Tongue (tissue), 2 donors: ENCODE data around the gene TMEM115. TPM values are rescaled to one million over a fixed set of nuclear protein-coding genes. Genes with fewer than 3 reads are reported as not detected.
"Not testable (repeated sequence)": the region's sequence is repeated elsewhere in the genome, so short reads cannot be mapped to it uniquely, and the experiment has no call there.

Experiments used
- DNase-seq: peaks from one replicate; pipeline ENCODE4 v3.0.0-alpha.2; 2015
- total RNA-seq: library from RNA; depleted of rRNA; stranded (reverse); fragments of >200 nt; gene quantifications from one replicate; pipeline ENCODE4 v1.2.3, GENCODE V29; 2014

TMEM115 gene
- total RNA-seq, 1 donor from 2014 or later = 30.4 TPM

DNA sequence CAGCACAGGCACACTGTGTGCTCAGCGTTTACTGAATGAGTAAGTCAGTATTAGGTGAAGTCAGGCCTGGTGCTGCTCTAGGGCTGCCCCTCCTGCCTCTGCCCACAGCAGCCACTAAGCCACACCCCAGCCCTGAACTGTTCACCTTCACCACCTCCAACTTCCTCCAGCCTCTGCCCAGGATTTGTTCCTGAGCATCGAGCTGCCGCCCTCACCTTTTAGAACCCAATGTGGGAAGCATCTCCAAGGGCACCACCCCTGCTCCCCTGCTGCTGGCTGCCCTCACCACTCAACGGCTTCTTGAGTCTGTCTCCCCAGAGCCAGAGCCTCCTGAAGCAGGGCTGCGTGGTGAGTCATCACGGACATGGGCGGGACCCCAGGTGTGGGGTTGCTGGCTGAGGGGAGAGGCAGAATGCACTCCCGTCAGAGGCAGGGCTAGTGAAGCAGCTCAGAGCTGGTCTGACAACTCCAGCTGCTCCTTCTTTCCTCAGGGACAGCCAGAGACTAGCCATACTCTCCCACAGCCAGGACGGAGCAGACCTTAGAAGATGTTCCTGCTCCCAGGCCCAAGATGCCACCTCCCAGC is 42.6 kb downstream of the TMEM115 start:
- peak; percentile 54 for DNase-seq

DNA sequence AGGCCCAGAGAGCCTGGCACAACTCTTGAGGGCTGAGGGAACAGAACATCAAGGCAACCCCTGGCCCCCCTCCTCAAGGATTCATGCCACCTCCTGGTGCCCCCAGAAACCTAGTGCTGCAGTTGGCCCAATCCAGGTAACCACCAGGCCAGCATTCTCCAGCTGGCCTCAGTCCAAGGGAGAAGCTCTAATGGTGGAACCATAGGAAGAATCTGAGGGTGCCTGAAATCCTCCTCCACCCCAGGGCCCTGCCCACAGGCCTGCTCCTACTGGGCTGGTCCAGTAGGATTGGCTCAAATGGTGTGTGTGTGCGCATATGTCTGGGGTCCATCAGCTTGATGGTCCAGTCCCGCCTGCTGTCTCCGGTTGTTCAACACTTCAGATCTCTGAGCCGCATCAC is 44.5 kb downstream of the TMEM115 start:
- no peak for DNase-seq

DNA sequence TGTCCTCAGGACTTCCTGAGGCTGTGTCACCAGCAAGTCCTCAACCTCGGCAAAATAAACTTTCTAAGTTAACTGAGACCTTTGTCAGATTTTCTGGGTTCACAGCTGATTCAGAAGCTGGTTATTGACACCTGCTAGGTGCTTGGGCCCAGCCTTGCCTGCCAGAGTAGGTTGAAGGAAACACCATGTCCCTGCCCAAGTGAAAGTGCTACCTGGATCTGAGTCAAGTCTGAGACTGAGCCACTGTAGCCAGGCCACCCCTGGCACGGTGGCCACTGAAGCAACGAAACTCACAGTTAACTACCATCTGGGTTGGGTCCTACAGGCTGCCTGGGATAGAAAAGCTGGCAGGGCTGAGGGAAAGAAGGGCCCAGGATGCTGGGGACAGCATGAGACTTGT is 45.0 kb downstream of the TMEM115 start:
- no peak for DNase-seq

DNA sequence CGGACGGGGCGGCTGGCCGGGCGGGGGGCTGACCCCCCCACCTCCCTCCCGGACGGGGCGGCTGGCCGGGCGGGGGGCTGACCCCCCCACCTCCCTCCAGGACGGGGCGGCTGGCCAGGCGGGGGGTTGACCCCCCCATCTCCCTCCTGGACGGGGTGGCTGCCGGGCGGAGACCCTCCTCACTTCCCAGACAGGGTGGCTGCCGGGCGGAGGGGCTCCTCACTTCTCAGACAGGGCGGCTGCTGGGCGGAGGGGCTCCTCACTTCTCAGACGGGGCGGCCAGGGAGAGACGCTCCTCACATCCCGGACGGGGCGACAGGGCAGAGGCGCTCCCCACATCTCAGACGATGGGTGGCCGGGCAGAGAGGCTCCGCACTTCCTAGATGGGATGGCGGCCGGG is 47.3 kb downstream of the TMEM115 start:
- DNase-seq = not testable (repeated sequence)

Other genes with a start within 250 kb of the TMEM115 start
- 43.3 TPM for gene SEMA3F, start 204.2 kb downstream of the TMEM115 start, total RNA-seq
- not detected for gene GNAT1, start 167.9 kb downstream of the TMEM115 start, total RNA-seq
- gene SLC38A3, start 154.2 kb downstream of the TMEM115 start, total RNA-seq = 1.2 TPM
- gene GNAI2, start 123.3 kb downstream of the TMEM115 start, total RNA-seq = 120 TPM
- gene SEMA3B, start 90.4 kb downstream of the TMEM115 start, total RNA-seq = 45.2 TPM
- gene LSMEM2, start 80.4 kb downstream of the TMEM115 start, total RNA-seq = 17.1 TPM
- 37.8 TPM for gene IFRD2, start 67.1 kb downstream of the TMEM115 start, total RNA-seq
- gene HYAL3, start 60.1 kb downstream of the TMEM115 start, total RNA-seq = 3.1 TPM
- 5.6 TPM for gene NAA80, start 60.1 kb downstream of the TMEM115 start, total RNA-seq
- gene HYAL1, start 55.9 kb downstream of the TMEM115 start, total RNA-seq = 1.2 TPM
- 53.9 TPM for gene HYAL2, start 36.8 kb downstream of the TMEM115 start, total RNA-seq
- gene TUSC2, start 31.3 kb downstream of the TMEM115 start, total RNA-seq = 40.0 TPM
- gene RASSF1, start 18.7 kb downstream of the TMEM115 start, total RNA-seq = 43.2 TPM
- not detected for gene ZMYND10, start 13.8 kb downstream of the TMEM115 start, total RNA-seq
- 19.4 TPM for gene NPRL2, start 8.7 kb downstream of the TMEM115 start, total RNA-seq
- gene CYB561D2, start 8.7 kb downstream of the TMEM115 start, total RNA-seq = 10.6 TPM
- 4.3 TPM for gene CACNA2D2, start 144.1 kb upstream of the TMEM115 start, total RNA-seq
- 25.1 TPM for gene C3orf18, start 208.2 kb upstream of the TMEM115 start, total RNA-seq
- 12.4 TPM for gene HEMK1, start 210.0 kb upstream of the TMEM115 start, total RNA-seq